RWPE1 (cell line): ENCODE measurements around the gene TMEM187.

ENCODE experiments used
- CTCF ChIA-PET: fragments of 350-600 bp; sonication (Branson Sonifier 250); formaldehyde crosslinking; extraction: SDS; loops from one replicate; lab custom pipeline; 2021; lab: Yijun Ruan, JAX
- POLR2A ChIA-PET: fragments of 400-600 bp; formaldehyde crosslinking; extraction: SDS; loops from one replicate; lab custom pipeline; 2020; ENCODE audit warnings: antibody characterized with exemption; ENCODE audit not compliant: low non-redundant PET; lab: Yijun Ruan, JAX
- DNase-seq: peaks from one replicate; pipeline ENCODE4 v3.0.0; 2012; ENCODE audit warnings: low spot score
- H3K27ac ChIP-seq: fragments of 450-650 bp; 2 replicates; pipeline ENCODE4 v1.5.1; 2017
- TF ChIP-seq, protein P1 (sequence below): fragments of 450-650 bp; conservative IDR thresholded peaks from 2 replicates; pipeline ENCODE4 v1.5.1; 2017; ENCODE audit warnings: low read depth, mild to moderate bottlenecking

Gene TMEM187

GRCh38 chrX:153947009-153947769, 25.4 kb upstream of the TMEM187 start:
- DNase-seq, result peak; percentile 52
- POLR2A ChIA-PET, result interaction anchor here (1.0 kb wide), 1 partner anchor 12 kb away, joined by 3 read pairs; no protein-coding TSS in a partner anchor
- CTCF ChIA-PET, result interaction anchor here (0.5 to 1.2 kb wide), 8 partner anchors 20 to 277 kb away, joined by 3 to 4 read pairs (median 3); partner anchors contain the start of gene PLXNB3
- peak overlapping the region; percentile 50 for H3K27ac ChIP-seq
- TF ChIP-seq, protein P1, sequence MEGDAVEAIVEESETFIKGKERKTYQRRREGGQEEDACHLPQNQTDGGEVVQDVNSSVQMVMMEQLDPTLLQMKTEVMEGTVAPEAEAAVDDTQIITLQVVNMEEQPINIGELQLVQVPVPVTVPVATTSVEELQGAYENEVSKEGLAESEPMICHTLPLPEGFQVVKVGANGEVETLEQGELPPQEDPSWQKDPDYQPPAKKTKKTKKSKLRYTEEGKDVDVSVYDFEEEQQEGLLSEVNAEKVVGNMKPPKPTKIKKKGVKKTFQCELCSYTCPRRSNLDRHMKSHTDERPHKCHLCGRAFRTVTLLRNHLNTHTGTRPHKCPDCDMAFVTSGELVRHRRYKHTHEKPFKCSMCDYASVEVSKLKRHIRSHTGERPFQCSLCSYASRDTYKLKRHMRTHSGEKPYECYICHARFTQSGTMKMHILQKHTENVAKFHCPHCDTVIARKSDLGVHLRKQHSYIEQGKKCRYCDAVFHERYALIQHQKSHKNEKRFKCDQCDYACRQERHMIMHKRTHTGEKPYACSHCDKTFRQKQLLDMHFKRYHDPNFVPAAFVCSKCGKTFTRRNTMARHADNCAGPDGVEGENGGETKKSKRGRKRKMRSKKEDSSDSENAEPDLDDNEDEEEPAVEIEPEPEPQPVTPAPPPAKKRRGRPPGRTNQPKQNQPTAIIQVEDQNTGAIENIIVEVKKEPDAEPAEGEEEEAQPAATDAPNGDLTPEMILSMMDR, result peak; percentile 74

GRCh38 chrX:153948002-153948466, 24.5 kb upstream of the TMEM187 start:
- no peak for DNase-seq
- ChIA-PET POLR2A (interaction anchor here (1.0 kb wide), 1 partner anchor 13 kb away, joined by 3 read pairs; no protein-coding TSS in a partner anchor), CTCF (no interaction called here)
- peak overlapping the region; percentile 50 for H3K27ac ChIP-seq
- TF ChIP-seq, protein P1, result no peak

DNA sequence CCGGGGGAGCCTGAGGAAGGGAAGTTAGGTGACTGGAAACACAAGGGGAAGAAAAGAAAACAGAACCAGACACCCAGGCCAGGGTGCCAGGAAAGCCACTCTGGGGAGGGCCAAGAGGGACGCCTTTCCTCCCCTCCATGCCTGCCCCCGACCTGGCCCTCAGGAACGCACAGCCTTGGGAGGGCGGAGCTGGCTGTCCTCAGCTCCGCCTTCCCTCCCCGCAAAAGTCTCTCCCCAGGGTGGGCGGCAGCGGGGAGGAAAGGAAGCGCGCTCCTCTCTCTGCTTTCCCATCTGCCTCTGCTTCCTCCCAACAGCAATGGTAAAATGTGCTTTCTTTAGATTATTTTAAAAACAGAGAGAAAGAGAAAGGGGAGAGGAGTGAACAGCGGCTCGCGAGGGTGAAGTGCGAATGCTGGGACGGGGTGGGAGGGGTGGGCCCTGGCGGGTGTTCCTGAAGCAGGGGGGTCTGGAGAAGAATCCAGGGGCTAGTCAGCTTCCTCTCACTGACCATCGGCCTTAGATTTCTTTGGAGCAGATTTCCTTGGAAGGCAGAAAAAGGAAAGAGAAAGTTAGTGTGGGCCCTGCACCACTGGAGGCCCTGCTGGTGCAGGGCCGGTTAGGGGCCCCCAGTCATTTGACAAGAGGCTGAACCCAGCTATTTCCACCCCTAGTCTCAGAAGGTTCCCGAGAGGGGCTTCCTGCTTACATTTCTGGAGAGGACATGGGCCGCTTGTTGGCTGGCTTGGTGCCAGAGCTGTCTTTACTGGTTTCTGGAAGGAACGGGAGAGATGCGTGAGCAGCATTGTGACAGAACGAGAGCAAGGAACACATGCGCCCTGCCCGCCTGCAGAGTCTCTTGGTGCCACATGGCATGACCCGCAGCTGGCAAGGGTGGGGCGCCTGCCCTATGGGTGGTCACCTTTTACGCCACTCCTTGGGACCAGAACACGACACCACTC, 23.4 kb upstream of the TMEM187 start:
- peak overlapping the region; percentile 50 for H3K27ac ChIP-seq
- no peak for DNase-seq
- ChIA-PET CTCF (interaction anchor here (0.6 kb wide), 1 partner anchor 12 kb away, joined by 3 read pairs; no protein-coding TSS in a partner anchor), POLR2A (no interaction called here)
- TF ChIP-seq, protein P1, result no peak

DNA sequence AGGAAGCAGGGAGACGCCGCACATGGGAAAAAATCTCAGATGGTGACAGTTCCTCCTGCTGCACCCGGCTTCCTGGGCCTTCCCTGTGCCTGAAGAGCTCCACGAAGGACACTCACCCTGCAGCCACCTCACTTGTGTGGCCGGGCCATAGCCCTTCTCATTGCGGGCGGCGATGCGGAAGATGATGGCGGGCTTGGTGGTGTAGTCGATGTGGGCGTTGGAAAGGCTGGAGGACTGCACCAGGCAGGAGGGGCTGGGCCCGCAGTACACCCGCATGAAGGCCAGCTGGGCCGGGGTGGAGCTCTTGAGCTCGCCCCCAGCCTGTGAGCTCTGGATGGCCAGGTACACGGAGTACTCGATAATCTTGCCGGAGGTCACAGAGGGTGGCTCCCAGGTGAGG, 22.4 kb upstream of the TMEM187 start:
- TF ChIP-seq, protein P1, result no peak
- ChIA-PET POLR2A (no interaction called here), CTCF (interaction anchor here (0.6 kb wide), 1 partner anchor 13 kb away, joined by 3 read pairs; no protein-coding TSS in a partner anchor)
- no peak for DNase-seq
- peak overlapping the region; percentile 50; the same call in 1 of the 2 replicates for H3K27ac ChIP-seq

GRCh38 chrX:153951683-153952372, 20.7 kb upstream of the TMEM187 start:
- DNase-seq, result no peak
- ChIA-PET POLR2A (no interaction called here), CTCF (interaction anchor here (1.1 to 1.3 kb wide), 2 partner anchors 29 to 188 kb away, joined by 3 read pairs; partner anchors contain the start of gene PLXNB3)
- peak overlapping the region; percentile 50; the same call in 1 of the 2 replicates for H3K27ac ChIP-seq
- TF ChIP-seq, protein P1, result no peak
